ENCODE measurements around the gene TRIM31. TPM values are rescaled to one million over a fixed set of nuclear protein-coding genes. Genes with fewer than 3 reads are reported as not detected.

TRIM31 gene
- total and polyA plus RNA-seq, 2 experiments from 2014 or later: not detected

DNA sequence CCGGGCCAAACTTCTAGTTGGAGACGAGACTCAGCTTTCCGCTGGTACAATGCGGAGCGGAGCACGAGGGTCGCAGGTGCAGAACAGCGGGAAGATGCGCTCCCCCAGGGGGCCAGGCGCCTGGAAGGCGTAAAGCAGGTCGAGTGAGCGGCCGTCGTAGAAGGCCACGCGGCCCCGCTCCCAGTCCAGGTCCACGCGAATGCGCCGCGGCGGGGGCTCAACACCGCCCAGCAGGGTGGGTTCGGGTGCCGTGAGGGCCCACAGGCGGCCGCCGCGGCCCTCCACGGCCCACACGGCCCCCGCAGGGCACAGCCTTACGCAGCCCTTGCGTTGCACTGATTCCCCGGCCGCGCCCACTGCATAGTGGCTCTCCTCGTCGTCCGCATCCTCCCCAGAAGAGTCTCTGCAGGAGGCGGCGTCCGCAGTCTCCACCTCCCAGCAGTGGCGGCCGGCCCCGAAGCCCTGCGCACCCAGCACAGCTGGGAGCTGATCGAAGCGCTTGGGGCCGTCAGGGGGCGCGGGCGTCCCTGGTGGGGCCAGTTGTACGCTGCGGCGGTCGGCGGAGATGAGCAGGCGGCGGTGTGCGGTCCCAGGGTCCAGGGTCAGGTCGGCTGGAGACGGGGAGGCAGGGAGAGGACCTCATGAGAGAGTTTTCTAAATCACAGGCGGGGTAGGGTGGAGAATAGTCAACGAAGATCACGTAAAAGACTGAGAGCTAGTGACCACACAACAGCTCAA lies 41.6 kb downstream of the TRIM31 start:
- in situ Hi-C loops (cut with MboI): no loop called here
- TF ChIP-seq EZH2phosphoT487 (IDR thresholded peaks at IDR 0.05; ENCODE audit: insufficient read depth, low read depth): no peak
- TF ChIP-seq EZH2 (IDR thresholded peaks at IDR 0.05; ENCODE audit: insufficient read depth, poor library complexity, severe bottlenecking): no peak
- WGBS, 2 experiments (ENCODE audit: low coverage in 1 of 2, low lambda C conversion rate in 2 of 2, missing lambda C conversion rate in 2 of 2): 24 to 28% methylated on average over 46 to 67 of the region's 68 CpGs
- Histone ChIP-seq H3K79me2 (ENCODE audit: insufficient read depth) (peaks cover 17% of the 10 kb centered on the region), H3K36me3 (ENCODE audit: low read depth) (0 out of 2 replicates have a peak, but pooled peaks cover 4% of the 10 kb centered on the region), H3K4me2 (ENCODE audit: unreplicated experiment) (no peak overlapping the region), H3F3A (ENCODE audit: insufficient read depth) (peaks cover 3% of the 10 kb centered on the region), H3K27me3 (replicated peaks; ENCODE audit: insufficient read depth) (peaks cover 42% of the 10 kb centered on the region), H3K27ac (no peak overlapping the region), H3K9me3 (ENCODE audit: low read depth) (no peaks in the 10 kb centered on the region), H3K9me2 (ENCODE audit: insufficient read depth) (no peaks in the 10 kb centered on the region), H3K9ac (no peak overlapping the region), H4K20me1 (ENCODE audit: insufficient read depth) (no peaks in the 10 kb centered on the region), H3K4me1 (ENCODE audit: insufficient read depth) (peaks cover 9% of the 10 kb centered on the region), H3K4me3 (peak overlapping the region; percentile 26), H2AFZ (no peak overlapping the region)
- peak; percentile 51 for DNase-seq

DNA sequence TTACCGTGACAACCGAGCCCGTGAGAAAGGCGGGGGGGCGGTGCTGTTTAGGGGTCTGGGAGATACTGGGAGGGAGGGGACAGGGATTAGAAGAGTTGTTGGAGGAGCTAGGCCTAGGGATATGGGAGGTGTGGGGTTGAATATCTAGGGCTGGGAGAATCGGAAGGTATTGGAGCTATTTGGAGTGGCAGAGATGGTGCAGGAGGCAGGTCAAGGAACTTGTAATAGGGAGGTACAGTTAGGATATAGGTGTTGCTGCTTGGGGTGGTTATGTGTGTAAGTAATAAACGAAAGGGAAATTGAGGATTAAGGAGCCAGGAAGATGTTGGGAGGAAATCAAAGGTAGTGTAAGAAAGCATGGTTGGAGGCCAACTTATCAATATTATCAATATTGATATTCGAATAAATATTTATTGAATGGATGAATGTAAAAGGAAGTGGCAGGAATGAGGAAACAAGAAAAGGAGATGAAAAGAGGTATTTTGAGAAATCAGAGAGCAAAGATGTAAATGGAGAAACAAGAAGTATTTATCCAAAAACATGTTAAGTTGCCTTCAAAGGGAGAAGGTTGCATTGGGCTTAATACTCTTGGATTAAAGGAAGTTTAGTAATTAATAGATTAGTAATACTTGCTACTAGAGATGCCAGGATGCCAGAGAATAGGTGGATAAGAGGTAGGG lies 45.3 kb downstream of the TRIM31 start:
- H4K20me1 ChIP-seq (ENCODE audit: insufficient read depth): no peaks in the 10 kb centered on the region
- H3K4me2 ChIP-seq (ENCODE audit: unreplicated experiment): peak overlapping the region; percentile 83
- peaks cover 14% of the 10 kb centered on the region for H3K36me3 ChIP-seq (ENCODE audit: low read depth)
- peak overlapping the region; percentile 76 for H3K27ac ChIP-seq
- H3K9ac ChIP-seq: peak overlapping the region; percentile 90
- H3F3A ChIP-seq (ENCODE audit: insufficient read depth): peaks cover 10% of the 10 kb centered on the region
- peaks cover 17% of the 10 kb centered on the region for H3K4me1 ChIP-seq (ENCODE audit: insufficient read depth)
- 1% methylated on average over 8 of the region's 8 CpGs for WGBS, 2 experiments (ENCODE audit: low coverage in 1 of 2, low lambda C conversion rate in 2 of 2, missing lambda C conversion rate in 2 of 2)
- in situ Hi-C loops (cut with MboI): no loop called here
- no peaks in the 10 kb centered on the region for H3K9me3 ChIP-seq (ENCODE audit: low read depth)
- no peaks in the 10 kb centered on the region for H3K9me2 ChIP-seq (ENCODE audit: insufficient read depth)
- peak; percentile 90 for DNase-seq
- peak overlapping the region; percentile 80 for H2AFZ ChIP-seq
- TF ChIP-seq EZH2 (IDR thresholded peaks at IDR 0.05; ENCODE audit: insufficient read depth, poor library complexity, severe bottlenecking) (no peak), EZH2phosphoT487 (IDR thresholded peaks at IDR 0.05; ENCODE audit: insufficient read depth, low read depth) (no peak)
- peaks cover 9% of the 10 kb centered on the region; the same call in 1 of the 2 replicates for H3K27me3 ChIP-seq (replicated peaks; ENCODE audit: insufficient read depth)
- peak overlapping the region; percentile 93 for H3K4me3 ChIP-seq
- peaks cover 45% of the 10 kb centered on the region for H3K79me2 ChIP-seq (ENCODE audit: insufficient read depth)

DNA sequence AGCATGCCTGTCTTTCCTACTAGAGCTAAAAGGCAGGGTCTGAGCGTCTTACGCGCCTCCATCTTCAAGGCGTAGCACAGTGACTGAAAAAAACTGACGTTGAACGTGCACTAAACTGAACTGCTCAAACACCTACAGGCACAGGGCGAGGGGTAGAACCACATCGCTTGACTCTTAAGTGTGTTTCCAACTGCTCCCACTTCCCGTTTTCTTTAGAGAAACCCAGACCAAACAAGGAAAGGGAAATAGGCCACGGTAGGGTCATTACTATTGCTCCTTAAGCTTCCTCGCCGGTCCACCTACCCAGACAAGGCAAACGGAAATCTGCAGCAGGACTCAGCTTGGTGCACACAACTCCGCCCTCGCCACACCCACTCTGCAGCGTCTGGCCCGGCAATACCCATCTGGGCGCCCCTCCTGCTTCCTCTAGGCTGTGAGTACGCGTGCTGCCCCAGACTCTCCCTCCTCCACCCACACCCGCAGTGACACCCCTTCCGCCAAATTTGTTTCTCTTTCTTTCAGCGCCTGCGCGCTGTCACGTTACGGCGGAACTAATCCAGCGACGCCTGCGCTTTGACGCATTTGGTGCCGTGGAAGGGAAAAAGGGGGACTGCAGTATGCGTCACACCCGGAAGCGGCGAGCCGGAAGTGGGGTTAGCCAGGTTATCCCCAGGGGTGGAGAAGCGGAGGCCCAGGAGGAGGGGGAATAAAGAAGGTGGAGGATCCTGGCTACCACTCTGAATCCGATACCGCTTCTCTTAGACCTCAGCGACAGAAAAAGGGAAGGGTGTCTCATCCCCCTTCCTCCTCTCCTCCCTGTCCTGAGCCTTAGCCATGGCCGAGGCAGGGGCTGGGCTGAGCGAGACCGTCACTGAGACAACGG lies 46.1 kb downstream of the TRIM31 start, which contains the start of gene PPP1R11:
Gene PPP1R11, plus strand, starts transcription at position 622 of the 883 bp plus-strand sequence. Its CDS starts 213 bp downstream, at position 835.
- Histone ChIP-seq H3K9ac (peak within 1 kb of the TSS; percentile 90), H3K79me2 (ENCODE audit: insufficient read depth) (peaks cover 53% of the 10 kb centered on the region), H3F3A (ENCODE audit: insufficient read depth) (peaks cover 14% of the 10 kb centered on the region), H3K4me2 (ENCODE audit: unreplicated experiment) (peak within 1 kb of the TSS; percentile 88), H3K9me2 (ENCODE audit: insufficient read depth) (no peaks in the 10 kb centered on the region), H3K4me3 (peak within 1 kb of the TSS; percentile 93), H3K27me3 (replicated peaks; ENCODE audit: insufficient read depth) (peaks cover 1% of the 10 kb centered on the region; the same call in 1 of the 2 replicates), H3K9me3 (ENCODE audit: low read depth) (no peaks in the 10 kb centered on the region), H3K36me3 (ENCODE audit: low read depth) (peaks cover 14% of the 10 kb centered on the region), H2AFZ (peak within 1 kb of the TSS; percentile 80), H4K20me1 (ENCODE audit: insufficient read depth) (no peaks in the 10 kb centered on the region), H3K27ac (peak within 1 kb of the TSS; percentile 76), H3K4me1 (ENCODE audit: insufficient read depth) (peaks cover 17% of the 10 kb centered on the region)
- in situ Hi-C loops (cut with MboI): no loop called here
- DNase-seq: peak; percentile 99
- TF ChIP-seq EZH2phosphoT487 (IDR thresholded peaks at IDR 0.05; ENCODE audit: insufficient read depth, low read depth): no peak
- no peak for TF ChIP-seq EZH2 (IDR thresholded peaks at IDR 0.05; ENCODE audit: insufficient read depth, poor library complexity, severe bottlenecking)
- 1% methylated on average over 46 of the region's 46 CpGs for whole genome bisulfite sequencing, 2 experiments (ENCODE audit: low coverage in 1 of 2, low lambda C conversion rate in 2 of 2, missing lambda C conversion rate in 2 of 2)

DNA sequence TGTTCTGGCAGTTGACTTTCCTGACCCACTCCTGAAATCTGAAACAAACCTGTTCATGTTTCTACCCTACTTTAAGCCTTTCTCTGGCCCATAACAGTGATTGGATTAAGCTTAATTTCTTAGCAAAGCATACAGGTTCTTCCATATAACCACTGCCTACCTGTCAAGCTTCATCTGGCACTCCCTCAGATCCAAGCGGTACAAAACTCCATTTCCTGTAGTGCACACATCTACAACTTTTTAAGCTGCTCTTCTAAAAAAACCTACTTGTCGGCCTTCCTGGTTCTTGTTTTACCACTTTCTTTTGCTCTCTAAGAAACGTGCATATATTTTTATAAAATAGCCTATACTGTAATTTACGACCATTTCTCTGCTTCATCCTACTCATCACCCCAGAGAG lies 46.8 kb downstream of the TRIM31 start:
- H3K4me2 ChIP-seq (ENCODE audit: unreplicated experiment): peak overlapping the region; percentile 88
- TF ChIP-seq EZH2phosphoT487 (IDR thresholded peaks at IDR 0.05; ENCODE audit: insufficient read depth, low read depth) (no peak), EZH2 (IDR thresholded peaks at IDR 0.05; ENCODE audit: insufficient read depth, poor library complexity, severe bottlenecking) (no peak)
- in situ Hi-C loops (cut with MboI): no loop called here
- 13 to 14% methylated on average over 4 of the region's 4 CpGs for WGBS, 2 experiments (ENCODE audit: low coverage in 1 of 2, low lambda C conversion rate in 2 of 2, missing lambda C conversion rate in 2 of 2)
- peak overlapping the region; percentile 76 for H3K27ac ChIP-seq
- H3K27me3 ChIP-seq (replicated peaks; ENCODE audit: insufficient read depth): no peaks in the 10 kb centered on the region; the same call in 1 of the 2 replicates
- H3K79me2 ChIP-seq (ENCODE audit: insufficient read depth): peaks cover 58% of the 10 kb centered on the region
- H4K20me1 ChIP-seq (ENCODE audit: insufficient read depth): no peaks in the 10 kb centered on the region
- H3K36me3 ChIP-seq (ENCODE audit: low read depth): peaks cover 14% of the 10 kb centered on the region
- peak overlapping the region; percentile 90 for H3K9ac ChIP-seq
- H3K4me1 ChIP-seq (ENCODE audit: insufficient read depth): peaks cover 17% of the 10 kb centered on the region
- peaks cover 21% of the 10 kb centered on the region for H3F3A ChIP-seq (ENCODE audit: insufficient read depth)
- no peaks in the 10 kb centered on the region for H3K9me3 ChIP-seq (ENCODE audit: low read depth)
- peak overlapping the region; percentile 93 for H3K4me3 ChIP-seq
- no peak for DNase-seq
- peak overlapping the region; percentile 80 for H2AFZ ChIP-seq
- no peaks in the 10 kb centered on the region for H3K9me2 ChIP-seq (ENCODE audit: insufficient read depth)

Measured in GM23248 (cell line).